ENCODE results near the gene MICU1.
"Not testable (repeated sequence)": the region's sequence is repeated elsewhere in the genome, so short reads cannot be mapped to it uniquely, and the experiment has no call there.

The MICU1 gene

DNA sequence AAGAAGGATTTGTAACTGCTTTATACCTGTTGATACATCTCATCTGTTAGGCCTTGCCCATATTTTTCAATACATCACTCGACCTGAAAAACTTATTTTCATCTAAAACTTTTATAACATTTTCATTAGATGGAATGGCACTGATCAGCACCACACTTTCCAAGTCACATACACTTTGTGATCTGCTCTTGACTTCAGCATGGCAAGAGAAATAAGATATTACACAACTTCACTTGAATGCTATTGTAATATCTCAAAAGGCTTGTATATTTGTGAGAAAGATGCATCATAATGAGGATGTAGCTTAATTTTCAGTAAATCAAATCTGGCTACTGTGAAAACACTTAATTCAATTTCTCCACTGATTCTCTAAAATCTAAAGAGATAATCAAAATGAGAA is 126.2 kb downstream of the MICU1 start:
- no peak for DNase-seq

DNA sequence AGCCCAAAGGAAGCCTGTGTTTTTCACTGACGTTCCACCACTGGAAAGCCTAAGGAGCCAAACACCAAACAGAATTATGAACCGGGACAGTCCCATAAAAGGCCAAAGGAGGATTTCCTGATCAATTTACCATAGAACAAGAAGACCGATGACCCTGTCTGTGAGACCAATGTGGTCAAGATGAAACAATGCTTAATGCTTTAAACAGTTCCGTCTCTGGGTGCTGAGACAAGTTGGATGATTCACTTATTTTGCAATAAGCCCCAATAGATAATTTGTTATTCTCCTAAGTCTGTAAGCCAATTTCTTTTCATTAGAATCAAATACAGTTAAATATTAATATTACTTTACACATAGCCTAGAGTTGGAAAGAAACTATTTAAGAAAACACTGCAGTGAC is 134.9 kb downstream of the MICU1 start:
- DNase-seq, result no peak

DNA sequence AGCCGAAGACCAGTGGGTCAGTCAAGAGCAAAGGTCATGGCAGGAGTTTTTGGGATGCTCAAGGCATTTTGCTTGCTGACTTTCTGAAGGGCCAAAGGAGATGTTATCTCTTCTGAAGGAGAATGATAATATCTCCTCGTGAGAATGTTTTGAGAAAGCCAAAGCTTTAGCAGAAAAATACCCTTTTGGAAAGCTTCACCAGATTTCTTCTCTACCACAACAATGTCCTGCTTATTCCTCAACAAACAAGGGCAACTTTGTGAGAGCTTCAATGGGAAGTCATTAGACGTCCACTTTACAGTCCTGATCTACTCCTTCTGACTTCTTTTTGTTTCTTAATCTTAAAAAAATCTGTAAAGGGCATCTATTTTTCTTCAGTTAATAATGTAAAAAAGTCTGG is 138.4 kb downstream of the MICU1 start:
- no peak for DNase-seq

DNA sequence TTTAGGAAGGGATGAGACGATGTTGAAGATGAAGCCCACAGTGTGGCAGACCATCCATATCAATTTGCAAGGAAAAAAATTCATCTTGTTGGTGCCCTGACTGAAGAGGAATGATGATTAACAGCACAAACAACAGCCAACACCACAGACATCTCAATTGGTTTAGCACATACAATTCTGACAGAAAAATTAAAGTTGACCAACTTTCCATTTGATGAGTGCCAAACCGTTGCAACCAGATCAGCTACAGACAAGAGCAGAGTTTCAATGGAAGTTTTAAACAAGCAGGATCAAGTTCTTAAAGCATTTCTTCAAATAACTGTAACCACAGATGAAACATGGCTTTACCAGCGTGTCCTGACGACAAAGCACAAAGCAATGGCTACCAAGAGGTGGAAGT is 138.8 kb downstream of the MICU1 start:
- DNase-seq, result no peak

DNA sequence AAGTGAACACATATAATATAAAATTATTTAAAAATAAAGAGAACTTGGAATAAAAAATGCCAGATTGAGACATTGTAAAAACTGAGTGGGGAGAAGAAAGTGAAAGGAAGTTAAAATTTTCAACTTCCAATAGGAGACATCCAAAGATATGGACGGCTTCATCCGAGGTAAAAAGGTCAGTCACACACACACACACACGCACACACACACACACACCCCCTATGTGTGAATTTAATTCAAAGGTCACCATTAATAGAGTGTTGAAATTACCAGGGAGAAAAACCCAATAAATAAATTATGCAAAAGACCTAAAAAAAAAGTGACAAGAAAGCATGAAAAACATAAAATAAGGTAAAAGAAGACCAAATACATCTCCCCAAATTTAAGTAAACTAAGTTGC is 140.2 kb downstream of the MICU1 start:
- no peak for DNase-seq

DNA sequence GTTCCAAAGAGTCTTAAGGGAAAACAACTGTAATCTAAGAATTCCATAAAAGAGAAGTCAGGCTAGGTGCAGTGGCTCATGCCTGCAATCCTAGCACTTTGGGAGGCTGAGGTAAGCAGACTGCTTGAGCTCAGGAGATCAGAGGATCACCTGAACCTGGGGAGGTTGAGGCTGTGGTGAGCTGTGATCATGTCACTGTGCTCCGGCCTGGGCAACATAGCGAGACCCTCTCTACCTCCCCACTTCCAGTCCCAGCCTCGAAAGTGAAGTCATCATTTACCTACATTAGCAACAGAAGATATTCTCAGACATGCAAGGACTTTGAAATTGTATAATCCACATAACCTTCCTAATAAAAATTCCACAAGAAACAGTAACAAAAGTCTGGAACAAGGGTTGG is 141.4 kb downstream of the MICU1 start:
- DNase-seq, result no peak

DNA sequence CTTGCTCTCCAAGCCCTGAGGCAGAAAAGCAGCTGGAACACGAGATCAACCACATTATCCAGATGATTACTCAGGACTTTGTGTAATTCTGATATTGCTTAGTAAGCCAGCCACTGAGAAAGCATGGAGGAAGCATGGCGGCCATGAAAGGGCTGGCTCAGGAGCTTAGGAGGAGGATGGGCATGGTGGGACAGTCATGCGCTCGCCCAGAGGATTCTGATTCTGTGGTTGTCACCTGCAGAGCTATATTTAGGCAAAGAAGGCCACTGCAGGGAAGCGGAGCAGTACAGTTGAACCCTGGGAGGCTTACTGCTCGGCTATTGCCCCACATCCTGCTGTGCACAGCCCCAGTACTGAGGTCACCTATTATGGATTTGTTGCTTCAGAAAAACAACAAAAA is 142.4 kb downstream of the MICU1 start:
- no peak for DNase-seq

DNA sequence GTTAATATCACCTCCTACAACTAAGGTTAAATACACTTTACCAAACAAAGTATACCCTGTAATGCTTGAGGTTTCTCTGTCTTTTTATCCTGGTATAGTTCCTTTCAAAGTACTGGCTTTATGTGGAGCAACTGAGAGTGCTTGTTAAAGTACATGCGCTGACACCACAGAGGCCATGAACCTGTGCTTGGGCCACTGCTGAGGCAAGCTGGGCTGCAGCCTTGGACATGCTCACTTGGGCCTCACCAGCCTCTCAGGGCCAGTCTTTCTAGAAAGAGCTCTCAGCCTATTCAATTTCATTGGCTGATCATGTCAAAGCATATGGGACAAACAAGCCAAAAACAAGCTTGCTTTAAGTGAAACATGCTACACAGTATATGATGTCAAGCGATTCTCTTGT is 145.0 kb downstream of the MICU1 start:
- DNase-seq, result no peak

DNA sequence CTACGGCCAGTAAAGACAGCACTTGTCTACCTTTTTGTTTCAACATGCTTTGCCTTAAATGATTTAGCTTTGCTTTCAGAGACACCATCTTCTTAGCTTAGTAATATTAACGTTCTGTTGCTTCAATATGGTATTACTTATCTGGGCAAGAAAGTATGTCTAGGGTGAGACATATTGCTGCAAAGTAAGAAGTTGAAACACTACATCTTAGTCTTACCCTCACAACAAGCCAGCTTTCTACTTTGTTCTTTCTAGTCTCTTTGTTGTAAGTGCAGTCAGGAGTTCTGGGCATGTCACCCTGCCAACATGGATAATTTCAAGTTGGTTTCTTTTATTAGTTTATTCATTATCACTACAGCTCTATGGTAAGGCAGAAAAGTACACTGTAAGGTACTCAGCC is 148.4 kb downstream of the MICU1 start:
- no peak for DNase-seq

DNA sequence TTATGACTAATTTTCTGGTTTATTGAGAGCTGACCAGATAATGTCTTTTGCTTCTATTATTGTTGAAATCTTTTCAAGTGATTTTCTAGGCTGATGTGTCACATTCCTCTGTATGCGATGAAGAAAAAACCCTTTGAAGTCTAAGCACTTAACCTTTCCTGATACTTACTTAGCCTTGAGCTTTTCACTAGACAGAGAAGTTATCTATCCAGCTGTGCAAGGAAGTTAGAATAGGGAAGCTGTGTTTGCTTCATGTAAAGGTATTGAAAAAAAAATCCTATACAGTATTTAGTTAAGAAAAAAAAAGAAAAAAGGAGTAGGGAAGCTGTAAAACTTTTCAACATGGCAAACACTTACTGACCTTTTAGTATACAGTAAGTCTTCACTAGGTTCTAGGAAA is 153.6 kb downstream of the MICU1 start:
- DNase-seq, result no peak

DNA sequence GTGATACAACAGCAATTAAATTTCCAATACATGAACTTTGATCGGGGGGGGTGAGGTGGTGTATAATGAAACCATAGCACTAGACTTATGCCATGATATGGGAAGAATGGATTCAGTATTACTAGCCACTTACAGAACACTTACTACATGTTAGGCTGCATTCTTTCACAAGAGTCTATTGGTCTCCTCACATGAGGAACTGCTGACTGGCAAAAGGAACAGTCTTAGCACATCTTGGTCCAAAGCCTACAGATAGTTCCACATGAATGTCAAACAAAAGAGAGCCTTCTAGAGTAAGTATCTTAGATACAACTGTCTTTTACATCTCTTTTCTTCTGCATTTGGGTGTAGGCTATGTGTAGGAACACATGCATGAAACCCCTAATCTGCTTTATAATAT is 155.2 kb downstream of the MICU1 start:
- no peak for DNase-seq

DNA sequence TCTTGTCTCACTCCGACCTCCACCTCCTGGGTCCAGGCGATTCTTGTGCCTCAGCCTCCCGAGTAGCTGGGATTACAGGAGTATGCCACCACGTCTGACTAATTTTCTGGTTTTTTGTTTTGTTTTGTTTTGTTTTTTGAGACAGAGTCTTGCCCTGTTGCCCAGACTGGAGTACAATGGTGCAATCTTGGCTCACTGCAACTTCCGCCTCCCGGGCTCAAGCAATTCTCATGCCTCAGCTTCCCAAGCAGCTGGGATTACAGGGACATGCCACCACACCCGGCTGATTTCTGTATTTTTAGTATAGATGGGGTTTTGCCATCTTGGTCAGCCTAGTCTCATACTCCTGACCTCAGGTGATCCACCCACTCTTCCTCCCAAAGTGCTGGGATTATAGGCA is 158.8 kb downstream of the MICU1 start:
- DNase-seq, result not testable (repeated sequence)

DNA sequence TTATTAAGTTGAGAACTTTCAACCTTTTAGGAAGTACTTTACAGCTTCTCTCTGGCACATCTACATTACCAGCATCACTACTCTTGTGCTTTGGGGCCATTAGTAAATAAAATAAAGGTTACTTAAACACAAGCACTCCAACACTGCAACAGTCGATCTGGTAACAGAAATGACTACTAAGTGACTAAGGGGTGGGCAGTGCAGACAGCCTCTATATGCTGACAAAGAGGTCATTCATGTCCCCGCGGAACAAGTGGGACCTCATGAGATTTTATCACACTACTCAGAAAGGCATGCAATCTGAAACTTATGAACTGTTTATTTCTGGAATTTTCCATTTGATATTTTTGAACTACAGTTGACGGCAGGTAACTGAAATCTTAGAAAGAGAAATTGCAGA is 159.9 kb downstream of the MICU1 start:
- DNase-seq, result no peak

DNA sequence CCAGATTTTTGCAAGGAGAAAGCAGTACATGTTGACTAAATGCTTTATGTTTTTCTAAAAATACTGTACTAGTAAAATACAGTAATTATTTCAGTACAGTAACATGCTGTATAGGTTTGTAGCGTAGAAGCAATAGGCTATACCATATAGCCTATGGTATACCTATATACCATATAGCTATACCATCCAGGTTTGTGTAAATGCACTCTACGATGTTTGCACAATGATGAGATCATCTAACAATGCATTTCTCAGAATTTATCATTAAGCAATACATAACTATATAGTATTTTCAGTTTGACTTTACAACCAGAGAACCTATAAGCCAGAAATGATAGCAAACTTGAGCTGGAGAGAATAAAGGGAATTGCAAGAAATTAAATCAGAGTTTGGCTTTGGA is 161.4 kb downstream of the MICU1 start:
- DNase-seq, result no peak

DNA sequence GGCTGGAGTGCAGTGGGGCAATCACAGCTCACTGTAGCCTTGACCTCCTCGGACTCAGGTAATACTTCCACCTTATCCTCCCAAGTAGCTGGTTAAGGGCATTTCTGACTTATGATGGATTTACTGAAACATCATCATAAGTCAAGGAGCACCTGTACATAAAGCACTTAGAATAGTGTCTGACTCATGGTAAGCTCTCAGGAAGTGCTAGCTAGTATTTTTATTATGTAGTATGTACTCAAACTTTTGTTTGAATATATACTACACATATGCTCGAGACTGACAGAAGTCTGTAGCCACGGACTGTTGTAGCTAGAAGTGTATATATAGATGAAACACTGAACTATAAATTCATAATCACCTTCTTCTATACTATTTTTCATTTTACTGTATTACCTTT is 163.6 kb downstream of the MICU1 start:
- no peak for DNase-seq

DNA sequence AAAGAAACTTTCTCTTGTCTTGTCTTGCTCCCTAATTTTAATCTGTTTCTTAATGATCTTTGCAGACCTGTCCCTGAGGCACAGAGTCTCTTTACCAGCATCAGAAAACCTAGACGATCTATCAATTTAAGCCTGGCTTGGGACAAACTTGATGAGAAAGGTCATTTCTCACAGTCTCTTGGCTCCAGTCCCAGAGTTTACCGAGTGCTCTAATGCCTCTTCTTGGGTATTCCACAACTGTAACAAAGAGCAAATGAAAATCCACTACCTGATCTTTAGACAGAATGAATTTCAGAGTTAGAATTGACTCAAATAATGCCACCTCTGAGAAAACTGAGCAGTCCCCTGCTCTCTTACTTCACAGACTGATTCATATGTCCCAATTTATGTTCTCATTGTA is 164.8 kb downstream of the MICU1 start:
- no peak for DNase-seq

DNA sequence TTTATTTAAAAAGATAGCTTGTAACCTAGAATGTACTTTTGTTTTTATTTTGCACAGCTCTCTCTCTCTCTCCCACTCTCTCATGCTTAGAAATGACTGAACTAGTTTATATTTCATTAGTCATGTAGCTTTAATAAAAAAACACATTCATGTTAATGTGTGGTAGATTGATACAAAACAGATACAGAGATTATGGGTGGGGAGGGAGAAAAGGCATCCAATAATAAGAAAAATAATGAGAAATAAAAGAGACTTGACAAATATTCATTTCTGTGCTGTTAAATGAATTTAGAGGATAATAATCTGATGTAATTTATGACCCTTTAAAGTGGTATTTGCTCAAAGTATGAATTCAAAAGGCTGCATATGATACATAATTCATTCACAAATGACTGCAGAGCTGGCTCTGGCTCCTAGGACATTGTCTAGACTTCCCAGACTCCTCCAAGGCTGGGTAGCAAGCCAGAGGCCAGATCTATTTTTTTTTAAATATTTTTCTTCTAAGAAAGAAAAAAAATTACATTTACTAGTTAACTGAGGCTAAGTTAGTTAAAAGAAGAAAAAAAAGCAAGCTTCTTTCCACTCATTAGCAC is 165.5 kb downstream of the MICU1 start:
- no peak for DNase-seq

DNA sequence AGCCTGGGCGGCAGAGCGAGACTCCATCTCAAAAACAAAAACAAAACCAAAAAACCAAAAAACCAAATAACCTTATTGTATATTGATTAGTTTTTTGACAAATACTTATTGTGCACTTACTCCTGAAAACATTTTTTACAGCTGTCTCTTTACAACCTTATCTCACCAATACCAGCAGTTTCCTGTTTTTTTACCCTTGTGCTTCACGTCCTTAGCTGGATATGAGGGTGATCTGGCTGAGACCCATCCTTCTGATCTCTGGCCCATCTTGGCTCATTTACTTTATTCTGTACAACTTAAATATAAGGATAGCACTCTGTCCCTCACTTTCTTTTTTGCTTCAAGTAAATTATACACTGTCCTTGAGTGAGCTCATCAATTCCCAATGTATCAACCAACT is 166.6 kb downstream of the MICU1 start:
- no peak for DNase-seq

DNA sequence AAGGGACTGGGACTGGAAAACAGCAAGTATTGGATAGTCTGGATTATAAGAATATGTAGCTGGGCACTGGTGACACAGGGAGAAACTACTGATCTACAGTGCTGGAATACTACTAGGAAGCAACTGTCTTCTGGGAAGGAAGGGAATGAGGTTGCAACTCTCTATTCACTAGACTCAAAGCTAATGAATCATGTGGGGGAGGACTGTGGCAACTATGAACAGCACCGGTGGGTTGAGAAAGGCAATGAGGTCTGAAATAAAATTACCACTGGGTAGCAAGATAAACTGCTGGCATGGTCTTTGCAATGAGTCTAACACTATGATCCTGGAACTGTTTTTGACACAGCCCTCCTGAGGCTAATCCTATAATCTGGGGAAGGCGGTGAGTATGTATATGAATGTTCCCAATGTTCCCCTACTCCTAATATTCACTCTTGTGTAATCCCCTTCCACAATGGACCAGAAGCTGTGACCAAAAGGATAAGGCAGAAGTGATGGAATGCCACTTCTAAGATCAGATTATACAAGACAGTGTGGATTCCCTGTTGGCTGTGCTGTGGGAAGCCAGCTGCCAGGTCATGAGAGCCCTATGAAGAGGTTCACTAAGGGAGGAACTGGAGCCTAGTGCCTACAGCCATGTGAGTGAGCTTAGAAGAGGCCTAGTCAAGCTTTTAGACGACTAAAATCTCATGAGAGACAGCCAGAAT is 169.8 kb downstream of the MICU1 start:
- no peak for DNase-seq

DNA sequence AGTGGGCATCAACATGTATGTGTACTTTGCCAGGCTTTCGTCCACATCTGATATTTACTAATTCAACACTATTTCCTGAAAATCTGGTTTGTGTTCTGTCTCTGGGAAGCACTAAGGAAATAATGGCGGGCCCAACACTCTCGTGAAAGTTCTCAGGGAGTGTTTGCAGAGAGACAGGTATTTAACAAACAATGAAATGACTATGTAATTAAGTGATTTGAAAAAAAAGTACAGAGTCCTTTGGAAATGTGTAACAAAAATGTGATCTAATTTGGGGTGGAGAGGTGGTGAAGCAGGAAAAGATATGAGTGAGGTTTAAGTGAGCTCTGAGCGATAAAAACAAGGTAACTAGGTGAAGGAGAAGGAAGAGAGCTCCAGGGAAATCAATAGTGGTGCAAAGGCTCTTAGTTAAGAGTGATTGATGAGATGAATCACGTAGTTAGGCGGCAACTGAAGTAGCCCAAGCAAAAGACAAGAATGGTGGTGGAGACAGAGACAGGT is 175.9 kb downstream of the MICU1 start:
- DNase-seq, result peak; percentile 10

DNA sequence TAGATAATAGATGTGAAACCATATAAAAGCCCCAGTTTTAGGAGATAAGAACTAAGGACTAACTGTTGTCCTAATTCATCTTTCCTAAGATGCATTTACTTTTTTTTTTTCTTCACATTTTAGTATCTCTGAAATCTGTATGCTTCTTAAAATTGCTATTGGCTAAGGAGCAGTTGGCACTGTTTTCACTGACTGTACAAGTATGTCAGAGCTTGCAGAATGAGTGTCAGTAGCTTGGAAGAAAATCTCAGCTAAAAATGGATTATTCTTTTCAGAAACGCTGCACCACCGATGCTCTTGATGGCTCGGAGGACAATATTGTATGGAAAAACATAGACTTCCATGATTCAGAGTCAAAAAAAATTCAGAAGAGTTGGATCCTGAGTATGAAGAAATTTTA is 180.0 kb downstream of the MICU1 start:
- DNase-seq, result no peak

DNA sequence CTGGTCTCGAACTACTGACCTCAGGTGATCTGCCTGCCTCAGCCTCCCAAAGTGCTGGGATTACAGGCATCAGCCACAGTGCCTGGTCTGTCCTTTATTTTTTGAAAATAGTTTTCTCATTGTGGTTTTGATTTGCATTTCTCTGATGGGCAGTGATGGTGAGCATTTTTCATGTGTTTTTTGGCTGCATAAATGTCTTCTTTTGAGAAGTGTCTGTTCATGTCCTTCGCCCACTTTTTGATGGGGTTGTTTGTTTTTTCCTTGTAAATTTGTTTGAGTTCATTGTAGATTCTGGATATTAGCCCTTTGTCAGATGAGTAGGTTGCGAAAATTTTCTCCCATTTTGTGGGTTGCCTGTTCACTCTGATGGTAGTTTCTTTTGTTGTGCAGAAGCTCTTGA is 182.9 kb downstream of the MICU1 start:
- not testable (repeated sequence) for DNase-seq

DNA sequence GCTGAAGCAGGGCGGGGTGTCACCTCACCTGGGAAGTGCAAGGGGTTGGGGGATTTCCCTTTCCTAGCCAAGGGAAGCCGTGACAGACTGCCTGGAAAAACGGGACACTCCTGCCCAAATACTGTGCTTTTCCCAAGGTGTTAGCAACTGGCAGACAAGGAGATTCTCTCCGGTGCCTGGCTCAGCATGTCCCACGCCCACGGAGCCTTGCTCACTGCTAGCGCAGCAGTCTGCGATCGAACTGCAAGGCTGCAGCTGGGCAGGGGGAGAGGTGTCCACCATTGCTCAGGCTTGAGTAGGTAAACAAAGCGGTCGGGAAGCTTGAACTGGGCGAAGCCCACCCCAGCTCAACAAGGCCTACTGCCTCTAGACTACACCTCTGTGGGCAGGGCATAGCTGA is 190.3 kb downstream of the MICU1 start:
- no peak for DNase-seq

DNA sequence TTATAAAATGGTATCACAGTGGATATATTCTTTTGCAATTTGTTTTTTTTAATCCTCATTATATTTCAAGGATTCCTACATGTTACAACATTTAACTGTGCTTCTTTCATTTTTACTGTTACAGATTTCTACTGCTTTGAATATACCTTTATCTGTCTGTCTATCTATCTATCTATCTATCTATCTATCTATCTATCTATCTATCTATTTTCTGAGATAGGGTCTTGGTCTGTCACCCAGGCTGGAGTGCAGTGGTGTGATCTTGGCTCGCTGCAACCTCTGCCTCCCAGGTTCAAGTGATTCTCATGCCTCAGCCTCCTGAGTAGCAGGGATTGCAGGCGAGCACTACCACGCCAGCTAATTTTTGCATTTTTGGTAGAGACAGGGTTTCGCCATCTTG is 194.9 kb downstream of the MICU1 start:
- not testable (repeated sequence) for DNase-seq

DNA sequence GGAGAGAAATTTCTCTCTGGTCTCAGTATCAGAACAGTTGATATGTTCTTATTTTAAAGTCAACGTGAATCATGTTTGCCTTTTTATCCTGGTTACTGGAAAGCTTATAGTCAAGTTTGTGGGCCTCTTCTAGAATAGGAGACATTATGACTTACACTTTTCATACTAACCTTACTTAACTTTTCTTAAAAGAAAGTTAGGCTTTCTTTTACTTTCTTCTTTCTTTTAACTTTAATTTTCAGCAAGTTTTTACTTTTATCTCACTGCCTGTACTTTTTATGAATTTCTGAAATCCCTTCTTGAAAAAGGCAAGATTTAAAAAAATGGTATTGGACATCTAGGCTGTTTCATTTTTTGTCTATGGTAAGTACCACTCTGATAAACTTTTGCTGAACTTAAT is 195.9 kb downstream of the MICU1 start:
- no peak for DNase-seq

All from NCI-H748 treated with DMSO at 0.1 percent for 48 hours (cell line).